NCI-H146 treated with DMSO at 0.1 percent for 48 hours (cell line): Measurements from ENCODE around the gene RTP1.
"Not testable (repeated sequence)": the region's sequence is repeated elsewhere in the genome, so short reads cannot be mapped to it uniquely, and the experiment has no call there.

Source experiments
- DNase-seq: peaks from one replicate; lab custom pipeline; 2025; ENCODE audit not compliant: unreplicated experiment; lab: John Stamatoyannopoulos, UW

RTP1 gene

GRCh38 chr3:187237741-187238140 is 40.5 kb downstream of the RTP1 start:
- no peak for DNase-seq

DNA sequence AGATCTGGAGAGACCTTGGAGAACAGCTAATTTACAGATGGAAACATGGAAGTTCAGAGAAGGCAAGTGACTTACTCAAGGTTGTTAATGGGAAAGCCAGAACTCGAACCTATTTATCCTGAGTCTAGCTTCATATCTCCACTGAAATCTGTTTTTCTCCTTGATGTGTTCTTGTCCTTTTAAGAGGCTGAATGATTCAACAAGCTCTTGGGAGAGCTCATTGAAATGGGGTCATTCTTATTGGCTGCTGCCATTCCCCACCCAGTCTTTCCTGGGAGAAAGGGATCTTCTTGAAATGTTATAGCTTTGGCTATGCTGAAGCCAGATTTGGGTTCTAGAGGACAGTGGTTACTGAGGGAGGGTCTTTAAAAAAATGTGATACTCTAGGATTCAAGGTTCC is 41.0 kb downstream of the RTP1 start:
- no peak for DNase-seq

GRCh38 chr3:187238835-187239234 is 41.5 kb downstream of the RTP1 start:
- not testable (repeated sequence) for DNase-seq

GRCh38 chr3:187242435-187242834 is 45.1 kb downstream of the RTP1 start:
- no peak for DNase-seq

DNA sequence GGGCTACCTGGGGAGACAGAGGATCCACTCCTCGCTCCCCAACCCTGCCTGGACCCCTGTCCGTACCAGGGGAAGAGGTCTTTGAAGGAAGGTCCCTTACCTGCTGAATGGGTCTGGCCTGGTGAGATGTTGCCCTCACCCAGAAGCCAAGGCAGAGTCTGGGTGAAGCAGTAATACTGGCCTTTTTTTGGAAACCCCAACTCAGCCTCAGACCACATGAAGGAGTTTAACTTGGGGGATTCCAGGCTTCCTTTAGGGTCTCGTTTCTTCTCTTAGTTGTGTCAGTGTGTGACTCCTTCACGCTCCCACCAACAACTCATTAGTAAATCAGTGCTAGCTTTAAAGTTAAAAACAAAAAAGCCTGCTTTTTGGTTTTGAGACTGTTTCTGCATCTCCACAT is 45.6 kb downstream of the RTP1 start:
- DNase-seq: no peak

GRCh38 chr3:187243933-187244524 is 46.7 kb downstream of the RTP1 start:
- no peak for DNase-seq

- DNase-seq: no peak
These were observed 50.1 kb downstream of the RTP1 start for GRCh38 chr3:187247398-187247797.
